HepG2 (cell line): ENCODE data around the gene EPN2. TPM values are rescaled to one million over a fixed set of nuclear protein-coding genes. Genes with fewer than 3 reads are reported as not detected.

Source experiments
- BCL6 ChIP-seq: IDR thresholded peaks from 2 replicates; pipeline ENCODE4 v1.6.1; 2016; ENCODE audit warnings: missing genetic modification reagents, missing compliant biosample characterization
- CC2D1A ChIP-seq: sonication (generic); formaldehyde crosslinking; IDR thresholded peaks from 2 replicates; pipeline ENCODE4 v1.8.1; 2023; ENCODE audit warnings: mild to moderate bottlenecking, missing genetic modification reagents
- EZH2 ChIP-seq: conservative IDR thresholded peaks from 2 replicates; pipeline ENCODE4 v1.6.1; 2012; ENCODE audit warnings: mild to moderate bottlenecking, low read depth, low read length, moderate library complexity
- HDAC2 ChIP-seq: sonication (generic); formaldehyde crosslinking; IDR thresholded peaks from 2 replicates; pipeline ENCODE4 v1.4.0; 2020; ENCODE audit warnings: missing genetic modification reagents
- HIVEP1 ChIP-seq: sonication (generic); formaldehyde crosslinking; IDR thresholded peaks from 2 replicates; pipeline ENCODE4 v1.4.0; 2020; ENCODE audit warnings: mild to moderate bottlenecking, missing genetic modification reagents
- LCORL ChIP-seq, 2 experiments: fragments of 450-650 bp in 1 of 2; sonication (generic) in 1 of 2; formaldehyde crosslinking in 1 of 2; IDR thresholded peaks; 2 replicates each; pipeline versions ENCODE4 v1.5.0 to v1.6.1; 2017 to 2020; ENCODE audit warnings: antibody characterized with exemption in 1 of 2, missing genetic modification reagents in 1 of 2
- MAF1 ChIP-seq: sonication (generic); formaldehyde crosslinking; IDR thresholded peaks from 2 replicates; pipeline ENCODE4 v1.5.0; 2020; ENCODE audit warnings: missing genetic modification reagents, borderline replicate concordance
- POLR2AphosphoS2 ChIP-seq: IDR thresholded peaks from 2 replicates; pipeline ENCODE4 v1.6.1; 2011; ENCODE audit warnings: low read depth, low read length, improper control_type of control experiment
- PRMT3 ChIP-seq: sonication (generic); formaldehyde crosslinking; IDR thresholded peaks from 2 replicates; pipeline ENCODE4 v1.8.1; 2022; ENCODE audit warnings: low read depth, mild to moderate bottlenecking, moderate library complexity, missing genetic modification reagents, borderline replicate concordance
- RXRA ChIP-seq: sonication (generic); formaldehyde crosslinking; IDR thresholded peaks from 2 replicates; pipeline ENCODE4 v1.5.1; 2020; ENCODE audit warnings: missing genetic modification reagents
- ZNF180 ChIP-seq: sonication (generic); formaldehyde crosslinking; IDR thresholded peaks from 2 replicates; pipeline ENCODE4 v1.4.0; 2020; ENCODE audit warnings: low read depth, missing genetic modification reagents, borderline replicate concordance
- ZNF232 ChIP-seq: sonication (generic); formaldehyde crosslinking; IDR thresholded peaks from 2 replicates; pipeline ENCODE4 v1.4.0; 2020; ENCODE audit warnings: missing genetic modification reagents, borderline replicate concordance
- ZNF251 ChIP-seq: sonication (generic); formaldehyde crosslinking; IDR thresholded peaks from 2 replicates; pipeline ENCODE4 v1.9.0; 2021; ENCODE audit warnings: mild to moderate bottlenecking, missing genetic modification reagents
- ZNF263 ChIP-seq: sonication (generic); formaldehyde crosslinking; IDR thresholded peaks from 2 replicates; pipeline ENCODE4 v1.4.0; 2020; ENCODE audit warnings: missing genetic modification reagents
- ZNF484 ChIP-seq: sonication (generic); formaldehyde crosslinking; IDR thresholded peaks from 2 replicates; pipeline ENCODE4 v1.5.1; 2020; ENCODE audit warnings: mild to moderate bottlenecking, low read depth, missing genetic modification reagents, borderline replicate concordance
- ZNF605 ChIP-seq: sonication (generic); formaldehyde crosslinking; IDR thresholded peaks from 2 replicates; pipeline ENCODE4 v1.8.0; 2022; ENCODE audit warnings: mild to moderate bottlenecking, missing genetic modification reagents
- ZNF766 ChIP-seq: sonication (generic); formaldehyde crosslinking; IDR thresholded peaks from 2 replicates; pipeline ENCODE4 v1.5.0; 2020; ENCODE audit warnings: missing genetic modification reagents, borderline replicate concordance
- ZSCAN12 ChIP-seq: sonication (generic); formaldehyde crosslinking; IDR thresholded peaks from 2 replicates; pipeline ENCODE4 v1.9.0; 2021; ENCODE audit warnings: mild to moderate bottlenecking, missing genetic modification reagents
- polyA plus RNA-seq, 8 experiments: library from polyadenylated mRNA; depleted of rRNA in 3 of 8; stranded (reverse) in 7 of 8; unstranded in 1 of 8; fragments of >200 nt; fragmentation: Illumina TruSeq in 4 of 8; extraction: Trizol in 4 of 8; gene quantifications; 2 replicates each; pipeline versions ENCODE4 v1.2.1 to v1.2.3, GENCODE V29; 2011 to 2016; ENCODE audit warnings: low read depth in 4 of 8, missing spikeins in 1 of 8, mixed read lengths in 1 of 8; ENCODE audit not compliant: insufficient read depth in 1 of 8
- total RNA-seq, 5 experiments: library from RNA; depleted of rRNA; stranded (reverse); fragments of >200 nt; fragmentation: Illumina TruSeq; extraction: Trizol; gene quantifications; 2 replicates each; pipeline ENCODE4 v1.2.3, GENCODE V29; 2016; ENCODE audit warnings: low read depth in 1 of 5
- TF ChIP-seq, protein P1 (sequence below): sonication (generic); formaldehyde crosslinking; IDR thresholded peaks from 2 replicates; pipeline ENCODE4 v1.9.0; 2021; ENCODE audit warnings: missing genetic modification reagents, mild to moderate bottlenecking, borderline replicate concordance
- TF ChIP-seq, protein P2 (sequence below): sonication (generic); formaldehyde crosslinking; IDR thresholded peaks from 2 replicates; pipeline ENCODE4 v1.5.0; 2020; ENCODE audit warnings: missing genetic modification reagents
- TF ChIP-seq, protein P3 (sequence below): sonication (generic); formaldehyde crosslinking; IDR thresholded peaks from 2 replicates; pipeline ENCODE4 v1.8.0; 2022; ENCODE audit warnings: missing genetic modification reagents, mild to moderate bottlenecking, moderate library complexity, borderline replicate concordance
- TF ChIP-seq, protein P4 (sequence below): sonication (generic); formaldehyde crosslinking; IDR thresholded peaks from 2 replicates; pipeline ENCODE4 v1.9.0; 2021; ENCODE audit warnings: missing genetic modification reagents, mild to moderate bottlenecking, borderline replicate concordance

EPN2 gene
- total and polyA plus RNA-seq, 2 of the 13 experiments (the other 11 are each of a cell fraction or from before 2014, with no cell fraction given), result 7.8 to 19.2 TPM

- TF ChIP-seq, protein P1, sequence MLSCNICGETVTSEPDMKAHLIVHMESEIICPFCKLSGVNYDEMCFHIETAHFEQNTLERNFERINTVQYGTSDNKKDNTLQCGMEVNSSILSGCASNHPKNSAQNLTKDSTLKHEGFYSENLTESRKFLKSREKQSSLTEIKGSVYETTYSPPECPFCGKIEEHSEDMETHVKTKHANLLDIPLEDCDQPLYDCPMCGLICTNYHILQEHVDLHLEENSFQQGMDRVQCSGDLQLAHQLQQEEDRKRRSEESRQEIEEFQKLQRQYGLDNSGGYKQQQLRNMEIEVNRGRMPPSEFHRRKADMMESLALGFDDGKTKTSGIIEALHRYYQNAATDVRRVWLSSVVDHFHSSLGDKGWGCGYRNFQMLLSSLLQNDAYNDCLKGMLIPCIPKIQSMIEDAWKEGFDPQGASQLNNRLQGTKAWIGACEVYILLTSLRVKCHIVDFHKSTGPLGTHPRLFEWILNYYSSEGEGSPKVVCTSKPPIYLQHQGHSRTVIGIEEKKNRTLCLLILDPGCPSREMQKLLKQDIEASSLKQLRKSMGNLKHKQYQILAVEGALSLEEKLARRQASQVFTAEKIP (CRISPR knock-in tag), result no peak
- no peak; the same call in 1 of the 2 replicates for TF ChIP-seq RXRA
- TF ChIP-seq EZH2, result no peak
- TF ChIP-seq PRMT3 (CRISPR knock-in tag), result no peak
- TF ChIP-seq ZNF232 (CRISPR knock-in tag), result no peak
- TF ChIP-seq BCL6 (CRISPR knock-in tag), result no peak
- TF ChIP-seq ZNF484 (CRISPR knock-in tag), result no peak
- TF ChIP-seq ZNF180 (CRISPR knock-in tag), result no peak
- TF ChIP-seq POLR2AphosphoS2, result no peak
- TF ChIP-seq MAF1 (CRISPR knock-in tag), result no peak
- TF ChIP-seq CC2D1A (CRISPR knock-in tag), result no peak
- no peak for TF ChIP-seq ZSCAN12 (CRISPR knock-in tag)
- TF ChIP-seq HIVEP1, result no peak
- no peak for TF ChIP-seq ZNF605 (CRISPR knock-in tag)
- no peak for TF ChIP-seq LCORL (IDR thresholded peaks at IDR 0.05)
- peak; percentile 11; the same call in 1 of the 2 replicates for TF ChIP-seq LCORL (CRISPR knock-in tag; IDR thresholded peaks at IDR 0.05)
- TF ChIP-seq, protein P2, sequence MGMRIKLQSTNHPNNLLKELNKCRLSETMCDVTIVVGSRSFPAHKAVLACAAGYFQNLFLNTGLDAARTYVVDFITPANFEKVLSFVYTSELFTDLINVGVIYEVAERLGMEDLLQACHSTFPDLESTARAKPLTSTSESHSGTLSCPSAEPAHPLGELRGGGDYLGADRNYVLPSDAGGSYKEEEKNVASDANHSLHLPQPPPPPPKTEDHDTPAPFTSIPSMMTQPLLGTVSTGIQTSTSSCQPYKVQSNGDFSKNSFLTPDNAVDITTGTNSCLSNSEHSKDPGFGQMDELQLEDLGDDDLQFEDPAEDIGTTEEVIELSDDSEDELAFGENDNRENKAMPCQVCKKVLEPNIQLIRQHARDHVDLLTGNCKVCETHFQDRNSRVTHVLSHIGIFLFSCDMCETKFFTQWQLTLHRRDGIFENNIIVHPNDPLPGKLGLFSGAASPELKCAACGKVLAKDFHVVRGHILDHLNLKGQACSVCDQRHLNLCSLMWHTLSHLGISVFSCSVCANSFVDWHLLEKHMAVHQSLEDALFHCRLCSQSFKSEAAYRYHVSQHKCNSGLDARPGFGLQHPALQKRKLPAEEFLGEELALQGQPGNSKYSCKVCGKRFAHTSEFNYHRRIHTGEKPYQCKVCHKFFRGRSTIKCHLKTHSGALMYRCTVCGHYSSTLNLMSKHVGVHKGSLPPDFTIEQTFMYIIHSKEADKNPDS (CRISPR knock-in tag), result no peak
- peak; percentile 90 for TF ChIP-seq ZNF263 (CRISPR knock-in tag)
- no peak for TF ChIP-seq ZNF766
- no peak for TF ChIP-seq ZNF251 (CRISPR knock-in tag)
- TF ChIP-seq HDAC2 (CRISPR knock-in tag), result no peak
- TF ChIP-seq, protein P3, sequence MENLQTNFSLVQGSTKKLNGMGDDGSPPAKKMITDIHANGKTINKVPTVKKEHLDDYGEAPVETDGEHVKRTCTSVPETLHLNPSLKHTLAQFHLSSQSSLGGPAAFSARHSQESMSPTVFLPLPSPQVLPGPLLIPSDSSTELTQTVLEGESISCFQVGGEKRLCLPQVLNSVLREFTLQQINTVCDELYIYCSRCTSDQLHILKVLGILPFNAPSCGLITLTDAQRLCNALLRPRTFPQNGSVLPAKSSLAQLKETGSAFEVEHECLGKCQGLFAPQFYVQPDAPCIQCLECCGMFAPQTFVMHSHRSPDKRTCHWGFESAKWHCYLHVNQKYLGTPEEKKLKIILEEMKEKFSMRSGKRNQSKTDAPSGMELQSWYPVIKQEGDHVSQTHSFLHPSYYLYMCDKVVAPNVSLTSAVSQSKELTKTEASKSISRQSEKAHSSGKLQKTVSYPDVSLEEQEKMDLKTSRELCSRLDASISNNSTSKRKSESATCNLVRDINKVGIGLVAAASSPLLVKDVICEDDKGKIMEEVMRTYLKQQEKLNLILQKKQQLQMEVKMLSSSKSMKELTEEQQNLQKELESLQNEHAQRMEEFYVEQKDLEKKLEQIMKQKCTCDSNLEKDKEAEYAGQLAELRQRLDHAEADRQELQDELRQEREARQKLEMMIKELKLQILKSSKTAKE (CRISPR knock-in tag), result no peak
- TF ChIP-seq, protein P4, sequence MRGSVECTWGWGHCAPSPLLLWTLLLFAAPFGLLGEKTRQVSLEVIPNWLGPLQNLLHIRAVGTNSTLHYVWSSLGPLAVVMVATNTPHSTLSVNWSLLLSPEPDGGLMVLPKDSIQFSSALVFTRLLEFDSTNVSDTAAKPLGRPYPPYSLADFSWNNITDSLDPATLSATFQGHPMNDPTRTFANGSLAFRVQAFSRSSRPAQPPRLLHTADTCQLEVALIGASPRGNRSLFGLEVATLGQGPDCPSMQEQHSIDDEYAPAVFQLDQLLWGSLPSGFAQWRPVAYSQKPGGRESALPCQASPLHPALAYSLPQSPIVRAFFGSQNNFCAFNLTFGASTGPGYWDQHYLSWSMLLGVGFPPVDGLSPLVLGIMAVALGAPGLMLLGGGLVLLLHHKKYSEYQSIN, result no peak
Measured at GRCh38 chr17:19345486-19346350, 108.6 kb downstream of the EPN2 start (continued).
